ENCODE results near the gene ADCYAP1R1. TPM values are rescaled to one million over a fixed set of nuclear protein-coding genes. Genes with fewer than 3 reads are reported as not detected.

Gene ADCYAP1R1
- total RNA-seq, 1 donor from 2014 or later, result 6.0 TPM

GRCh38 chr7:31078363-31078990, 26.4 kb downstream of the ADCYAP1R1 start:
- DNase-seq (no peak), ATAC-seq (no peak)
- intact Hi-C loops (cut with micrococcal nuclease), result no loop called here

GRCh38 chr7:31079126-31079823, 27.2 kb downstream of the ADCYAP1R1 start:
- ATAC-seq, result no peak
- intact Hi-C loops (cut with micrococcal nuclease), result no loop called here
- DNase-seq, result no peak

DNA sequence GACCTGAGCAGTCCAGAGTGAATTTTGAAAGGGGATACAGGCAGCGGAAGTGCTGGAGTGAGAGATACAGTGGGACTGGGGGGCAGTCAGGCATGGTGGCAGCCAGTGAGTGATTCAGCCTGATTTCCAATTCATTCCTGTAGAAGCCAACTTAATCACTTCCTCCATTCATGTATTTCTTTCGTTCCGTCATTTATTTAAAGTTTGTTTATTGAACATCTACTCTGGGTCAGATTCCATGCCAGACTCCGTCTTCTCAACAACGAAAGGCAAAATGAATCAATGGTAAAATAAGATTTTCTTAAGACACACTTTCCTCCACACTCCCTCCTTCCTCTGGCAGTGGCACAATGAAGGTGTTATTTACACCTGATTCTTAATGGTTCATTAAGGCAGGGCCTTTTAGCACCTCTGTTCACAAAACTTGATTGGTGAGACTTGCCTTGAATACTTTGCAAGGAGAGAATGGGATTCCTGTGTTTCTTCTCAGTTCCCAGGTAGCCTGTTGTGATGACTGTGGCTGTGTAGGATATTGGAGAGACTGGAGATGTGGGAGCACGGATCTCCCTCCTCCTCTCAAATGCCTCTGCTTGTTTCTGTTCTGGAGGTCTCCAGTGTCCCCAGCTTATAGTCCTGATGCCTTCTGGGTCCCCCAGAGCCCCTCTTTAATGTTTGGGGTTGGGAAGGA, 27.9 kb downstream of the ADCYAP1R1 start:
- ATAC-seq, result no peak
- intact Hi-C loops (cut with micrococcal nuclease), result no loop called here
- no peak for DNase-seq

DNA sequence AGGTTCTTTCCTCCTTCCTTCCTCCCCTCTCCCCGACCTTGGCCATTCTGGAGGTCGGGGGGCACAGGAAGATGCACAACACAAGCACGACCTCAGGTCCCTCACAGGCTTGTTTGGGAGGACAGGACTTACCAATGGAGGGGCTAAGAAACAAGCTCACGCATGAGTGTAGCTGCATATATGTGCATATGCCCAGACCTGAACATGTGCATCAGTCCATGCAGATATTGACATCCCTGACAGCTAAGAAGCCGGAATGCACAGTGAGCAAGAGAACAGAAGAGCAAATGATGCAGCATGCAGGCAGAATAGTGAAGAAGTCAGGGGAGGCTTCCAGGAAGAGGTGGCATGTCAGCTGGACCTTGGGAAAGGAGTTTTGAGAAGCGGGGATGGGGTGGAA, 28.7 kb downstream of the ADCYAP1R1 start:
- ATAC-seq (no peak), DNase-seq (no peak)
- intact Hi-C loops (cut with micrococcal nuclease), result no loop called here

DNA sequence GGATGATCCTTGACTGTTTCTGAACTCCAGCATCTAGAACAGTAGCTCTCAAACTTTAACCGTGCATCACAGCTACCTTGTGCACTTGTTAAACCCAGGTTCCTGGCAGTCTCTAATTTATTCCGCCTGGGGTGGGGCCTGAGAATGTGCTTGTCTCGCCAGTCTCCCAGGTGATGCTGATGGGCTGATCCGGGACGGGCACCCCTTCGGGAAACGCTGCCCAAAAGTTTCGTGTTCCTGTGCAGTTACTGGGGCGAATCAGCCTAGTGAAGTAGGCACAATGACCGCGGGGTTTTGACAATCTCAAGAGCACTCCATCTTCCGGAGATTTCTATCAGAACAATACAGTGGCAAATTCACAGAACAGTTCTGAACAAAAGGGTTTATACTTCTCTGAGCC, 29.9 kb downstream of the ADCYAP1R1 start:
- intact Hi-C loops (cut with micrococcal nuclease), result no loop called here
- DNase-seq (no peak), ATAC-seq (no peak)

DNA sequence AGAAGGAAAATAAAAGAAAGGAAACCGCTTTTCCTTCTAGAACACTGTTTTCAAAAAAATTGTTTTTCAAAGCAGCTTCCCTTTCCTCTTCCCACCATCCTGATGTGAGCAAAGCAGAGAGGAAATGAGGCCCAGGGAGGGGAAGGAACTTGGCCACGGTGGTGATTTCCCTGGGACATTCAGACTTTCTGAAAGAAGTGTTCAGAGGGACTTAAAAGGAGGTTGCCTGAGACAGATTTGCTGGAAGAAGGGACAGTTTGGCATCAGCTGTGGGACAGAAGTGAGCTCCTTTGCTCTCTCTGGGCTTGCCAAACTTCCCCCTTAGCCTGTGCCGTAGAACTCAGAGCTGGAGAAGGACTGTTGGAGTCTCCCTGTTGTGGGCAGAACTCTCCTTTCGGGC, 30.3 kb downstream of the ADCYAP1R1 start:
- intact Hi-C loops (cut with micrococcal nuclease), result no loop called here
- ATAC-seq, result peak; percentile 75
- DNase-seq, result no peak

DNA sequence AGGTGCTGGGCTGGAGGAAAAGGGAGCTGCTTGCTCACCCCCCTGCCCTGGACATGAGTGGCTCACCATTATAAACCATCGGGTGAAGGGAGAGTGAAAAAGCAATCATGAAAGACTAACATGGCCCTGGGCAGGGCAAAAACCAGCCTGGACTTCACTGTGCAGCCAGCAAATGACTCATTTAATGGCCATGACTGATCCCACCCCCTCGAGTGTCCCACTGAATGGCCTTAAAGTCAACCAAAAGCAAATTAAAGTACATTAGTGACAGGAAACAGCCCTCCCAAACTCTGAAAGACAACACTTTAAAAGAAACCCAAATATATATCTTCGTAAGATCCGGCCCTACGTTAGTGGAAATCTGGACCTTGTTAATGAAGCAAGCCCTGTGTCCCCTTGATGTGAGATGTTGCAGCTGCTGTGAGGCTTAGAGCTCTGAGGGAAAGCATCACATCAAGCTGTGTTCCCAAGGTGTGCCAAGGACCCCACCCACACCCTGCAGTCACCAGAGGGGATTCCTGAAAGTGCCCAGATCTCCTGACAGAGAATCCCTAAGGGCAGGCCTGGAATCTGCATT, 31.2 kb downstream of the ADCYAP1R1 start:
- DNase-seq (no peak), ATAC-seq (peak; percentile 64)
- intact Hi-C loops (cut with micrococcal nuclease), result no loop called here

GRCh38 chr7:31084226-31084625, 32.1 kb downstream of the ADCYAP1R1 start:
- ATAC-seq (no peak), DNase-seq (no peak)
- intact Hi-C loops (cut with micrococcal nuclease), result no loop called here

GRCh38 chr7:31087351-31087750, 35.2 kb downstream of the ADCYAP1R1 start:
- intact Hi-C loops (cut with micrococcal nuclease), result no loop called here
- no peak for DNase-seq
- ATAC-seq, result no peak

DNA sequence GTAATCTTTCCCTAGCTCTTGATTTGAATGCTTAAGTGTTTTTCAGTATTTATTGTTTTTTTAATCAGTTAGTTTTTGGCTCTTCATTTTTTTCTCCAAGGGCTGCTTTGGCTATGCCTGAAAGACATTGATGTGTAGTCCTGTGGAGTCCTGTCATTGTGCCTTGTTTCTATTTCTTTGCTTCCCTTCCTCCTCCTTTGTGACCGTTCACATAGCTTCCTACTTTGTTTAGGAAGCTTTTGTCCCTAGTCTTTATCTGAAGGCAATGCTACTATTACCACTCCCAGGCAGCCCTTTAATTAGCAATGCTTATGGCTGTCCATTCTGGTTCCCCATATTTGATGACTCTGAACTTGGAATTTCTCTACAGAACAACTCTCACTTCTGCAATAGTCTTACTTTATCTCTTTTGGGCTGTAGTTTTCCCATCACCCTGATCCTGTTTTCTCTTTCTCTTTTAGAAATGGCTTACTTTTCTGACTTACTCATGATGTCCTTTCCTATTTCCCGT, 39.9 kb downstream of the ADCYAP1R1 start:
- DNase-seq (no peak), ATAC-seq (no peak)
- intact Hi-C loops (cut with micrococcal nuclease), result no loop called here

GRCh38 chr7:31092606-31093005, 40.5 kb downstream of the ADCYAP1R1 start:
- ATAC-seq (no peak), DNase-seq (no peak)
- intact Hi-C loops (cut with micrococcal nuclease), result no loop called here

GRCh38 chr7:31093282-31093681, 41.2 kb downstream of the ADCYAP1R1 start:
- intact Hi-C loops (cut with micrococcal nuclease), result no loop called here
- ATAC-seq (no peak), DNase-seq (no peak)

GRCh38 chr7:31094271-31094670, 42.2 kb downstream of the ADCYAP1R1 start:
- ATAC-seq, result no peak
- intact Hi-C loops (cut with micrococcal nuclease), result no loop called here
- no peak for DNase-seq

DNA sequence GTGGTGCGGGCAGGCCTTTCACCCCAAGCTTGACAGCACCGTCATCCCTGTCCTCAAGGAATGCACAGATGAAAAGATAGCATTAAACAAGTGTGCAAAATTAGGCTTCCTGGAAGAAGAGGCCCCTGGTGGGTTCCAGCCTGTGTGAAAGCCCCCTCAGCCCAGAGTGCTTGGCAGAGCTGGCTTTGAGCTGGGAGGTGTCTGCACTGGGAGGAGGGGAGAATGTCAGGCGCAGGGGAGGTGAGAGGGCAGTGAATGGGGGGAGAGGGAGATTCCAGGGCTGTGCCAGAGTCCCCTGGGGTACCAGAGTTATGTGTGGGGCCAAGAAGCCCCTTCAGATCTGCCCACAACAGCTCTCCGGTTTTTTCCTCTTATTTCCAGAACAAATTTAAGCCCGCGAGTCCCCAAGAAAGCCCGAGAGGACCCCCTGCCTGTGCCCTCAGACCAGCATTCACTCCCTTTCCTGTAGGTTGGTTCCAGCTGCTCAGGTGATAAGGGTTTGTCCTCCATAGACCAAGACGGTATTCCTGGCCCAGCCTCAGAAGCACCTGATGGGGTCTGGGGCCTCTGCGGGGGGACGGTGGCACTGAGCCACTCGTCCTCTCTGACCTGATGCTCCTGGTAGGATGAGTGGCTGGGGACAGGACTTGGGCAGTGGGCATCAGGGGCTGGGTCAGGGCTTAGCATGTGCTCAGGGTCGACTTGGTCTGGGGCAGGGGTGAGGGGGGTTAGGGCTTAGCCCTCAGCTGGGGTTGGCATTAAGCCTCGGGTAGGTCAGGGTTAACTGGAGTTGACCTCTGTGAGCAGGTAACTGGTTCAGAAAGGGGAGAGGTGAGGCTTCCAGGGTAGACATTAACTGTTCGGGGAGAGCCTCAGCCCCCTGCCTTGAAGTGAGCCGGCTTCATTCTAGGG, 43.4 kb downstream of the ADCYAP1R1 start:
- DNase-seq (no peak), ATAC-seq (no peak)
- intact Hi-C loops (cut with micrococcal nuclease), result no loop called here

GRCh38 chr7:31096198-31096876, 44.2 kb downstream of the ADCYAP1R1 start:
- DNase-seq, result no peak

DNA sequence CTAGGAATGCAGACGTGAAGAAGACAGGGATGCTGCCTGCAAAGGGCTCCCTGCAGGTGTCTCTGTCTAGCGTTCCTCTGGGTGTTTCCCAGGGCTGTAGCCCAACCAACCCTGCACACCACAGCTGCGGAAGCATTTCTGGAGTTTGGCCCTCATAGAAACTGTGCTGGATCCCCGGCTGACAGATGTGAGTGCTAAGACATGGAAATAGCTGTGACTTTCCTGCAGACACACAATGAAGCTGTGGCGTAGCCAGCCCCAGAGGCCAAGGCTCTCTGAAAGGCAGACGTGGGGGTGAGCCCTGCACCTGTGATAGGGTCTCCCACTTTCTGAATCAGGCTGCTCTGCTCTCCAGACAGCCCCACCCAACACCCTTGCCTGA, 44.8 kb downstream of the ADCYAP1R1 start:
- ATAC-seq (no peak), DNase-seq (no peak)
- intact Hi-C loops (cut with micrococcal nuclease), result no loop called here

More at GRCh38 chr7:31096198-31096876, 44.2 kb downstream of the ADCYAP1R1 start:
- intact Hi-C loops (cut with micrococcal nuclease), result no loop called here
- no peak for ATAC-seq

DNA sequence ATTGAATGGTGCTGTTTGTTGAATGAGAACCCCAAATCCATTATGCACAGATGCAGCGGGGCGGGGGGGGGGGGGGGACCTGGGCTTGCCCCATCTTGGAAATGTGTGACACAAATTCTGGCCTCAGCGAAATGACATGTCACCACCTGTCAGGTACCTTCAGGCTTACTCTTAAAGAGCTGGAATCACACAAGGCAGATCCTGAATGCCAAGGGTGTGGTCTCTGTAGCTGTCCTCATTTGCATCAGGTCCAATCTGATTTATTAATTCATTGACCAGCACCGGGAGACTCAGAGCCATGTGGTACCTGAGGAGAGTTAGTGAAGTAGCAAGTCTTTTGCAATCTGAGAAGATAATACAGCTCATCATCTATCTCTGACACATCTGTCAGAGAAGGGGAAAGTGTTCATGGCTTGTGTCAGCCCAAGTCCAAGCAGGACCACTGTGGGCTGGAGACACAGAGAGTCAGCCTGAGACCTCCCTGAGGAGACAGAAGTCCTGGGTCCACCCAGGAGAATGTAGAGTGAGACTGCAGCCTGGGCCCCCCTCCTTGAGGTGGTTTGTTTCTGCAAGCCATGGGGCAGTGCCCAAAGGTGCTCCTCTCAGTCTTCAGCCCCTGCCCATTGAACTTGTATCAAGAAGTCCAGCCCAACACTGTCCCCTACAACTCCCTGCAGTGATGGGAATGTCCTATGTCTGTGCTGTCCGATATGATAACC, 46.7 kb downstream of the ADCYAP1R1 start:
- no peak for ATAC-seq
- intact Hi-C loops (cut with micrococcal nuclease), result no loop called here
- no peak for DNase-seq

Data from left ventricle myocardium superior (tissue), 1 donor.